HG02852 (cell line): ENCODE measurements around the gene DENND6B.

Experiments used
- ATAC-seq: cut with Tn5 transposase; IDR thresholded peaks from one replicate; pipeline ENCODE4 v1.9.1; 2021; ENCODE audit warnings: mild to moderate bottlenecking, moderate library complexity; ENCODE audit not compliant: unreplicated experiment

The DENND6B gene

GRCh38 chr22:50305393-50305922, 21.4 kb downstream of the DENND6B start:
- no peak for ATAC-seq

GRCh38 chr22:50304528-50305392, 22.1 kb downstream of the DENND6B start:
- no peak for ATAC-seq

GRCh38 chr22:50303848-50304527, 22.8 kb downstream of the DENND6B start:
- no peak for ATAC-seq

GRCh38 chr22:50303515-50303847, 23.3 kb downstream of the DENND6B start:
- ATAC-seq, result no peak

GRCh38 chr22:50302564-50302963, 24.2 kb downstream of the DENND6B start:
- no peak for ATAC-seq

- ATAC-seq, result no peak
Observed at GRCh38 chr22:50302041-50302541, 24.7 kb downstream of the DENND6B start.

- ATAC-seq, result no peak
Observed at GRCh38 chr22:50301581-50301991, 25.2 kb downstream of the DENND6B start.

- no peak for ATAC-seq
Observed at GRCh38 chr22:50300620-50301257, 26.1 kb downstream of the DENND6B start.

GRCh38 chr22:50299785-50300619, 26.8 kb downstream of the DENND6B start:
- ATAC-seq, result no peak

GRCh38 chr22:50298937-50299784, 27.7 kb downstream of the DENND6B start:
- ATAC-seq, result no peak

- ATAC-seq, result no peak
Observed at GRCh38 chr22:50298266-50298637, 28.6 kb downstream of the DENND6B start.

GRCh38 chr22:50297510-50298265, 29.1 kb downstream of the DENND6B start:
- no peak for ATAC-seq

GRCh38 chr22:50296658-50297490, 29.9 kb downstream of the DENND6B start:
- no peak for ATAC-seq

- no peak for ATAC-seq
Observed at GRCh38 chr22:50294319-50294656, 32.5 kb downstream of the DENND6B start.

- ATAC-seq, result no peak
Observed at GRCh38 chr22:50293441-50294318, 33.1 kb downstream of the DENND6B start.

GRCh38 chr22:50292643-50293440, 34.0 kb downstream of the DENND6B start:
- no peak for ATAC-seq
